OCI-LY7 (cell line): ENCODE measurements around the gene ZNF668.

Experiments used
- EZH2phosphoT487 ChIP-seq: fragments of 200-600 bp; sonication (generic); IDR thresholded peaks from 2 replicates; pipeline ENCODE4 v1.6.1; 2018; ENCODE audit warnings: low read depth, borderline replicate concordance, mild to moderate bottlenecking, mixed run types, antibody characterized with exemption, low read length, moderate library complexity, mixed read lengths
- TF ChIP-seq, protein P1 (sequence below): fragments of 200-600 bp; sonication (generic); conservative IDR thresholded peaks from 2 replicates; pipeline ENCODE4 v1.5.1; 2014; ENCODE audit warnings: mild to moderate bottlenecking, antibody characterized with exemption, low read length, moderate library complexity, mixed read lengths

DNA sequence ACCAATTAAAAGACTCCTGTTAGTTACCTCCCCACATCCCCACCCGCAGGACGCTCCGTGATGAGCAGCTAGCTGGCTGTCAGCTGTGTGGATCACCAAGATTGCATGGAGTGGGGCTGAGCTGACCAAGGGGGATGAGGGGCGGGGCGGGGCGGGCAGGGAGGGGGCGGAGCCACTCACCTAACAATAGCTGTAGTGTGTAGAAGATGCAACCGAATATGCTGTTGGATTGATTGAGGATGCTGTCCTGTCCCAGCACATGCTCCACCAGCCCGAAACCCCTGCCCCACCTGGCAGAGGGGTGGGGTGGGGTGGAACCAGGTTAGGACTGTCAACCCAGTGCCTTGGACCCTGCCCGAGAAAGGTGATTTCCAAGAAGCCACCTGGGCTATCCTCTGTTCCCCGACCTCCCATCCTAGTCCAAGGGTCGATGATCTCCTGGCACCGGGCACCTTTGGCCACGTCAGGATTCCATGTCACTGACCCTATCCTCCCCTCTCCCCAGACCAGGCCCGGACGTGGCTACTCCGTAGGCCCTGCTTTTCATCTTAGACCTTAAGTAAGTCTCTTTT is 19.2 kb upstream of the ZNF668 start:
- TF ChIP-seq, protein P1, sequence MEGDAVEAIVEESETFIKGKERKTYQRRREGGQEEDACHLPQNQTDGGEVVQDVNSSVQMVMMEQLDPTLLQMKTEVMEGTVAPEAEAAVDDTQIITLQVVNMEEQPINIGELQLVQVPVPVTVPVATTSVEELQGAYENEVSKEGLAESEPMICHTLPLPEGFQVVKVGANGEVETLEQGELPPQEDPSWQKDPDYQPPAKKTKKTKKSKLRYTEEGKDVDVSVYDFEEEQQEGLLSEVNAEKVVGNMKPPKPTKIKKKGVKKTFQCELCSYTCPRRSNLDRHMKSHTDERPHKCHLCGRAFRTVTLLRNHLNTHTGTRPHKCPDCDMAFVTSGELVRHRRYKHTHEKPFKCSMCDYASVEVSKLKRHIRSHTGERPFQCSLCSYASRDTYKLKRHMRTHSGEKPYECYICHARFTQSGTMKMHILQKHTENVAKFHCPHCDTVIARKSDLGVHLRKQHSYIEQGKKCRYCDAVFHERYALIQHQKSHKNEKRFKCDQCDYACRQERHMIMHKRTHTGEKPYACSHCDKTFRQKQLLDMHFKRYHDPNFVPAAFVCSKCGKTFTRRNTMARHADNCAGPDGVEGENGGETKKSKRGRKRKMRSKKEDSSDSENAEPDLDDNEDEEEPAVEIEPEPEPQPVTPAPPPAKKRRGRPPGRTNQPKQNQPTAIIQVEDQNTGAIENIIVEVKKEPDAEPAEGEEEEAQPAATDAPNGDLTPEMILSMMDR: no peak
- TF ChIP-seq EZH2phosphoT487: no peak
